Omental fat pad (tissue), 4 donors: ENCODE results near the gene PCBD2. TPM values are rescaled to one million over a fixed set of nuclear protein-coding genes. Genes with fewer than 3 reads are reported as not detected.
"Not testable (repeated sequence)": the region's sequence is repeated elsewhere in the genome, so short reads cannot be mapped to it uniquely, and the experiment has no call there.

Source experiments
- ATAC-seq: fragments of 150-250 bp; one replicate; pipeline ENCODE4 v1.9.1; 2016; ENCODE audit warnings: mild to moderate bottlenecking, moderate library complexity; ENCODE audit not compliant: low FRiP score
- DNase-seq: peaks from one replicate; pipeline ENCODE4 v3.0.0-alpha.2; 2019; ENCODE audit warnings: low spot score
- total RNA-seq, 4 donors: library from RNA; depleted of rRNA; stranded (reverse); fragments of >200 nt; gene quantifications; one replicate each; pipeline ENCODE4 v1.1.0, GENCODE V29; 2016
- TF ChIP-seq, protein P1 (sequence below), 3 donors: fragments of 450-650 bp; IDR thresholded peaks; one replicate each; pipeline ENCODE4 v1.5.1; 2016 to 2017; ENCODE audit warnings: antibody characterized with exemption in 3 of 3, mild to moderate bottlenecking in 3 of 3, moderate library complexity in 2 of 3

PCBD2 gene
- total RNA-seq, 4 donors from 2014 or later = 5.4 to 10.3 (median 7.3) TPM

GRCh38 chr5:134877159-134877558 is 27.8 kb upstream of the PCBD2 start:
- DNase-seq = no peak
- TF ChIP-seq, protein P1, sequence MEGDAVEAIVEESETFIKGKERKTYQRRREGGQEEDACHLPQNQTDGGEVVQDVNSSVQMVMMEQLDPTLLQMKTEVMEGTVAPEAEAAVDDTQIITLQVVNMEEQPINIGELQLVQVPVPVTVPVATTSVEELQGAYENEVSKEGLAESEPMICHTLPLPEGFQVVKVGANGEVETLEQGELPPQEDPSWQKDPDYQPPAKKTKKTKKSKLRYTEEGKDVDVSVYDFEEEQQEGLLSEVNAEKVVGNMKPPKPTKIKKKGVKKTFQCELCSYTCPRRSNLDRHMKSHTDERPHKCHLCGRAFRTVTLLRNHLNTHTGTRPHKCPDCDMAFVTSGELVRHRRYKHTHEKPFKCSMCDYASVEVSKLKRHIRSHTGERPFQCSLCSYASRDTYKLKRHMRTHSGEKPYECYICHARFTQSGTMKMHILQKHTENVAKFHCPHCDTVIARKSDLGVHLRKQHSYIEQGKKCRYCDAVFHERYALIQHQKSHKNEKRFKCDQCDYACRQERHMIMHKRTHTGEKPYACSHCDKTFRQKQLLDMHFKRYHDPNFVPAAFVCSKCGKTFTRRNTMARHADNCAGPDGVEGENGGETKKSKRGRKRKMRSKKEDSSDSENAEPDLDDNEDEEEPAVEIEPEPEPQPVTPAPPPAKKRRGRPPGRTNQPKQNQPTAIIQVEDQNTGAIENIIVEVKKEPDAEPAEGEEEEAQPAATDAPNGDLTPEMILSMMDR (IDR thresholded peaks at IDR 0.05) = no peak
- no peak for ATAC-seq

GRCh38 chr5:134878403-134878802 is 26.5 kb upstream of the PCBD2 start:
- ATAC-seq = no peak
- TF ChIP-seq, protein P1 (IDR thresholded peaks at IDR 0.05) = no peak
- DNase-seq = no peak

DNA sequence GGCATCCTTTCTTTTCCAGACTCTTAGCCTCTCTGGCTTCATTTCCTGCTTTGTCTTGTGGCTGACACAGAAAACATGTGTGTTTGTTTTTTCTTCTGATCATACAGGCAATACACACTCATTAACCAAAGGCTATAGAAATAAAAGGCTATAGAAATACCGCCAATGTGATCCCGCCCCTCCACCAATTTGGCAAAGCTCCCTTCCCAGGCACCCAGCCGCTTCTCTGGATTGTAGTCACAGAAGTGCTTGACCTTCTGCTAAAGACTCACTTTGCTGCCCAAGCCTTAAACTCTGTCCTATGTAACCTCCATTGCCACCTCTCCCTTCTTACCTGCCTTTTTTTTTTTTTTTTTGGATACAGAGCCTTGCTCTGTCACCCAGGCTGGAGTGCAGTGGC is 25.5 kb upstream of the PCBD2 start:
- DNase-seq (no peak), ATAC-seq (no peak)
- TF ChIP-seq, protein P1 (IDR thresholded peaks at IDR 0.05) = no peak

- ATAC-seq, DNase-seq: not testable (repeated sequence)
Measured at GRCh38 chr5:134880937-134881336, 24.0 kb upstream of the PCBD2 start.

- ATAC-seq, DNase-seq: not testable (repeated sequence)
Measured at GRCh38 chr5:134881711-134882110, 23.2 kb upstream of the PCBD2 start.

DNA sequence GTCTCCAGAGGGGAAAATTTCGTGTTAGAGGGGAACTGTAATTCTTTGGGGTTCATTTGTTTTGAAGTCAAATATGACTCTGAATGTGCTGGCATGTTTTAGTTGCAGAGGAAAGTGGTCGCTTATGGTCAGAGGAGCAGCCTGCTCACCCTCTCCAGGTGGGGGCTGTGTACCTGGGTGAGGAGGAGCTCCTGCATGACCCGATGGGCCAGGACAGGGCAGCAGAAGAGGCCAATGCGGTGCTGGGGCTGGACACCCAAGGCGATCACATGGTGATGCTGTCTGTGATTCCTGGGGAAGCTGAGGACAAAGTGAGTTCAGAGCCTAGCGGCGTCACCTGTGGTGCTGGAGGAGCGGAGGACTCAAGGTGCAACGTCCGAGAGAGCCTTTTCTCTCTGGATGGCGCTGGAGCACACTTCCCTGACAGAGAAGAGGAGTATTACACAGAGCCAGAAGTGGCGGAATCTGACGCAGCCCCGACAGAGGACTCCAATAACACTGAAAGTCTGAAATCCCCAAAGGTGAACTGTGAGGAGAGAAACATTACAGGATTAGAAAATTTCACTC is 17.3 kb upstream of the PCBD2 start:
- DNase-seq (no peak), ATAC-seq (no peak)
- TF ChIP-seq, protein P1 (IDR thresholded peaks at IDR 0.05) = no peak

DNA sequence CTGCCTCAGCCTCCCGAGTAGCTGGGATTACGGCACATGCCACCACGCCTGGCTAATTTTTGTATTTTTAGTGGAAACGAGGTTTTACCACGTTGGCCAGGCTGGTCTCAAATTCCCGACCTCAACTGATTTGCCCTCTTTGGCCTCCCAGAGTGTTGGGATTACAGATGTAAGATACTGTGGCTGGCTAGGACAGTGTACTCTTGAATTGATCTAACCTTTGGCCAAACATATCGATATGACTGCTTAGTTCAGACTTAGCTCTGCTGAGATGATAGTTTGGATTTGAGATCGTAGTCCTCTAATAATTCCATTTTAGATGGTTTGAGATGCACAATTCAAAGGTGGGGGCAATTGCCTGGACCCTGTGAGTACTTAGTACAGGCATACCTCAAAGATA is 15.6 kb upstream of the PCBD2 start:
- DNase-seq = no peak
- TF ChIP-seq, protein P1 (IDR thresholded peaks at IDR 0.05) = no peak
- no peak for ATAC-seq

DNA sequence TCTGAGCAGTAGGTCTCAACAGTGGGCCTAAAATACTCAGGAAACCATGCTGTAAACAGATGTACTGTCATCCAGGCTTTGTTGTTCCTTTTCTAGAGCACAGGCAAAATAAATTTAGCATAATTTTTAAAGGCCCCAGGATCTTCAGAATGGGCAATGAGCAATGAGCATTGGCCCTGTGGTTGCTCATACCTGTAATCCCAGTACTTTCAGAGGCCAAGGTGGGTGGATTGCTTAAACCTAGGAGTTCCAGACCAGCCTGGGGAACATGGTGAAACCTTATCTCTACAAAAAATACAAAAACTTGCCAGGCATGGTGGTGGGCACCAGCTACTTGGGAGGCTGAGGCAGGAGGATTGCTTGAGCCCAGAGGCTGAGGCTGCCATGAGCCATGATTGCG is 13.5 kb upstream of the PCBD2 start:
- no peak for ATAC-seq
- TF ChIP-seq, protein P1 (IDR thresholded peaks at IDR 0.05) = no peak
- DNase-seq = no peak
